ENCODE data around the gene CNPY1.

GRCh38 chr7:155590215-155591018 lies 44.1 kb upstream of the CNPY1 start:
- TF ChIP-seq, protein P1, sequence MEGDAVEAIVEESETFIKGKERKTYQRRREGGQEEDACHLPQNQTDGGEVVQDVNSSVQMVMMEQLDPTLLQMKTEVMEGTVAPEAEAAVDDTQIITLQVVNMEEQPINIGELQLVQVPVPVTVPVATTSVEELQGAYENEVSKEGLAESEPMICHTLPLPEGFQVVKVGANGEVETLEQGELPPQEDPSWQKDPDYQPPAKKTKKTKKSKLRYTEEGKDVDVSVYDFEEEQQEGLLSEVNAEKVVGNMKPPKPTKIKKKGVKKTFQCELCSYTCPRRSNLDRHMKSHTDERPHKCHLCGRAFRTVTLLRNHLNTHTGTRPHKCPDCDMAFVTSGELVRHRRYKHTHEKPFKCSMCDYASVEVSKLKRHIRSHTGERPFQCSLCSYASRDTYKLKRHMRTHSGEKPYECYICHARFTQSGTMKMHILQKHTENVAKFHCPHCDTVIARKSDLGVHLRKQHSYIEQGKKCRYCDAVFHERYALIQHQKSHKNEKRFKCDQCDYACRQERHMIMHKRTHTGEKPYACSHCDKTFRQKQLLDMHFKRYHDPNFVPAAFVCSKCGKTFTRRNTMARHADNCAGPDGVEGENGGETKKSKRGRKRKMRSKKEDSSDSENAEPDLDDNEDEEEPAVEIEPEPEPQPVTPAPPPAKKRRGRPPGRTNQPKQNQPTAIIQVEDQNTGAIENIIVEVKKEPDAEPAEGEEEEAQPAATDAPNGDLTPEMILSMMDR (conservative IDR thresholded peaks at IDR 0.05), result no peak
- TF ChIP-seq EZH2 (IDR thresholded peaks at IDR 0.05; ENCODE audit: low read depth), result no peak
